Measurements from ENCODE around the gene STAT6.

STAT6 gene

GRCh38 chr12:57046086-57046791 is 64.9 kb downstream of the STAT6 start:
- no peak for DNase-seq
